ENCODE measurements around the gene PROX1. TPM values are rescaled to one million over a fixed set of nuclear protein-coding genes. Genes with fewer than 3 reads are reported as not detected.

PROX1 gene
- total RNA-seq, 1 donor from 2014 or later = 11.7 TPM

DNA sequence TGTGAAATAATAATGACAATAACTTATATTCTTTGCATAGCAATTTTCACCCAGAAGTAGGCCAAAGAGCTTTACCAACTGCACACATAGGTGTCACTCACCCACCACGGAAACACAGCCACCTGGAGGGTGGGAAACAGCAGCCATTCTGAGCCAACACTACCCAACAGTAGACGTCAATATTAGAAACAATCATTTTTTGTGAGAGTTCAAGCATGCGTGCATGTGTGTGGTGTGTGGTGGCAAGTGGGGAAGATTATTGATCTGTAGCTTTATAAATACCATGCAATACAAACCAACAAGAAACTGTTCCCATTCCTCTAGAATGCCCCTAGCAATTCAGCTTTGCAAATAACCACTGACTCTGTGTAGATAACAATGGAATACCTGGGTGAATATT lies 19.1 kb downstream of the PROX1 start:
- Histone ChIP-seq H3K27ac (no peak overlapping the region), H3K27me3 (ENCODE audit: low read depth) (no peaks in the 10 kb centered on the region), H3K36me3 (no peaks in the 10 kb centered on the region), H3K9me3 (no peaks in the 10 kb centered on the region), H3K4me1 (no peaks in the 10 kb centered on the region), H3K4me3 (no peak overlapping the region)
- TF ChIP-seq, protein P1, sequence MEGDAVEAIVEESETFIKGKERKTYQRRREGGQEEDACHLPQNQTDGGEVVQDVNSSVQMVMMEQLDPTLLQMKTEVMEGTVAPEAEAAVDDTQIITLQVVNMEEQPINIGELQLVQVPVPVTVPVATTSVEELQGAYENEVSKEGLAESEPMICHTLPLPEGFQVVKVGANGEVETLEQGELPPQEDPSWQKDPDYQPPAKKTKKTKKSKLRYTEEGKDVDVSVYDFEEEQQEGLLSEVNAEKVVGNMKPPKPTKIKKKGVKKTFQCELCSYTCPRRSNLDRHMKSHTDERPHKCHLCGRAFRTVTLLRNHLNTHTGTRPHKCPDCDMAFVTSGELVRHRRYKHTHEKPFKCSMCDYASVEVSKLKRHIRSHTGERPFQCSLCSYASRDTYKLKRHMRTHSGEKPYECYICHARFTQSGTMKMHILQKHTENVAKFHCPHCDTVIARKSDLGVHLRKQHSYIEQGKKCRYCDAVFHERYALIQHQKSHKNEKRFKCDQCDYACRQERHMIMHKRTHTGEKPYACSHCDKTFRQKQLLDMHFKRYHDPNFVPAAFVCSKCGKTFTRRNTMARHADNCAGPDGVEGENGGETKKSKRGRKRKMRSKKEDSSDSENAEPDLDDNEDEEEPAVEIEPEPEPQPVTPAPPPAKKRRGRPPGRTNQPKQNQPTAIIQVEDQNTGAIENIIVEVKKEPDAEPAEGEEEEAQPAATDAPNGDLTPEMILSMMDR (IDR thresholded peaks at IDR 0.05) = no peak
- DNase-seq (no peak), ATAC-seq (no peak)
- intact Hi-C loops (cut with DNase I) = no loop called here

DNA sequence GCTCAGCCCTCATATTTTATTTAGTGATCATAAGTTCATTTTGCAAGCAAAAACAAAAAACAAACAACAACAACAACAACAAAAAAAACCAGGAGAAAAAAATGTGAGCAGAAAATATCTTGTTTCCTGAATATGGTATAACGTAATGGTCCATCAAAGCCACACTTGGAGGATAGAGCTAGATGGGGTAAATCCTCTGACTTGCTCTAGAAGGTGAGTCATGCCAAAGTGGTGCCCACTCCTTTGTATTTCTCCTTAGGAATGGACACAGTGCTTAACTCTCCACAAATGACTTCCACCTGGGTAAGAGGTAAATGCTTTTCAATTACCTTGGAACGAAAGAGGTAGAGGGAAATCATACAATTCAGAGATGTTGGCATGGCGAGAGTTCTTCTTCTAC lies 20.6 kb downstream of the PROX1 start:
- TF ChIP-seq, protein P1 (IDR thresholded peaks at IDR 0.05) = no peak
- no peak overlapping the region for H3K27ac ChIP-seq
- H3K4me1 ChIP-seq = no peaks in the 10 kb centered on the region
- no peak overlapping the region for H3K4me3 ChIP-seq
- H3K36me3 ChIP-seq = no peaks in the 10 kb centered on the region
- ATAC-seq (no peak), DNase-seq (no peak)
- no peaks in the 10 kb centered on the region for H3K27me3 ChIP-seq (ENCODE audit: low read depth)
- no peaks in the 10 kb centered on the region for H3K9me3 ChIP-seq
- intact Hi-C loops (cut with DNase I) = no loop called here

DNA sequence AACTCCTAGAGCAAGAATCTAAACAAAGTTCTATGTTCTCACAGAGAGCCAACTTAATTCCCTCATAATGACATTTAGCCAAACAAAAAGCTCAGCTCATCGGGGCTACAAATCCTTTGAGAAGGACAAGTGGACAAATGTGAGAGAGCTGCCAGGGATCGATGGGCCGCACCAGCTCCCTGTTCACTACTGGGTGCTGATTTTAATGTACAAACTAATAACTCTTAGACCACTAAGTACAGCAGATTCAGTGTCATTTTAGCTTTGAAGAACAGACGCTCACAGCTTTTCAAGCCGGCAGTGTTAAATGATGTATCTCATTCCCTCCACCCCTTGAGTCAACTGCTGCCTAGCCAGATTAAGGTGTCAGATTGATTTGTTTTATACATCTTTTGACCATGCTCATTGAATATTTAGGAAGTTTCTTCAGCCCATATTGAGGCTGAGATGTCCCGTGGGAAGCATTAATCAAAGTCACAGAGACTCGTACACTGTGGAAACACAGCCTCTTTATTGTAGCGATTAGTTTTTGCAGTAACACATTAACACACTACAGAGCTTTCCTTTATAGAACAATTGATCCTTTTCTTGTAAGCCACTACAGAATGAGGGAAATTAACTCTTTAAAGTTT lies 21.1 kb downstream of the PROX1 start:
- intact Hi-C loops (cut with DNase I) = no loop called here
- ATAC-seq (no peak), DNase-seq (no peak)
- Histone ChIP-seq H3K4me3 (no peak overlapping the region), H3K9me3 (no peaks in the 10 kb centered on the region), H3K4me1 (no peaks in the 10 kb centered on the region), H3K27ac (no peak overlapping the region), H3K27me3 (ENCODE audit: low read depth) (no peaks in the 10 kb centered on the region), H3K36me3 (no peaks in the 10 kb centered on the region)
- TF ChIP-seq, protein P1 (IDR thresholded peaks at IDR 0.05) = no peak

DNA sequence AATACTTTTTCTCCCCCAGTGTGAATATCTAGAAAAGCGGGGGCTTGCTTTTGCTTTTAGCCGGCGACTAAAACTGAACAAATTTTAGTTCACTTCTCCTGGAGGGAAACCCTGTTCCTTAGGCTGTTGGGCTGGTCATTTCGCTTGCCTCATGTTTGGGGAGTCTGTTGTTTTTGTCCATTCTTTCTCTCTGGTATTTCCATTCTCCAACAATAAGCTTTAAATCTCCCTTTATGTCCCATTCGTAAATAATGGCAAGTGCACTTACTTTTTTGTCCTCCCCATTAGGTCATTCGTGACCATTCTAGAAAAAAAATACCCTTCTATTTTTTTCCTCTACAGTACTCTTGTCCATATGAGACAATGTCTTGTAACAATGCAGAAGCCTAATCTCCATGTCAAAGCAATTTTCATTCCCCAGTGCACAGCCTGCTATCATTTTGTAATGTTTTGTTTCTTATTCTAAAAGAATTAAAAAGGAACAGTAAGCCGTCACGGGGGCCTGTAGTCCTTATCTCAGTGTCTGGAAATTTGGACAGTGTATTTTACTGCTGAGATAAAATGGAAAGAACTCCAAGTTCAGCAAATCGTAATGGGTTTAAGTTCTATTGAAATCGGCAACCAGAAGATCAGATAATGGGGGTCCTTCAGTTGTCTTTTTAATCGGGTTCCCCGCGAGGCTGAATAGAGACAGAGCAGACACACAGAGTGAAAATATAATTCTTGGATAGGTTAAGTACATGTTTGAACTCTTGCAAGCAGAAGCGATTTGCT lies 21.8 kb downstream of the PROX1 start:
- TF ChIP-seq, protein P1 (IDR thresholded peaks at IDR 0.05) = no peak

DNA sequence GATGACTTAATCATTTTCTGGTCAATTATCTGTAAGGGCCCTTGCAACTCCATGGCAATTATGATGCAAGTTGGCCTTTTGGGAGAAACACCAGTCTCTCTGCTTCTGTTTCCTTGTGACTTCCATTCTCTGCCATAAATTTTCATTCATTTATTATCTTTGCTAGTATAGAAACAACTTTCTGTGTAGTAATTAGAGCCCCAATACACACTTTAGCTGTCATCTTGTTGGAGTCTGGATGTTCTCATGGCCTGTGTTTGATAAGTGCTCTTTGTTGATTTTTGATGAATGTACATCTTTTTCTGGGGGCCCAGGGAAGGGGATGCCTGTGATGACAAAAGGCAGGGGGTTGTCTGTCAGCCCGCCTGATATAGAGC lies 22.4 kb downstream of the PROX1 start:
- no peak for DNase-seq
- H3K36me3 ChIP-seq = no peaks in the 10 kb centered on the region

More for the DNA sequence above, 21.8 kb downstream of the PROX1 start:
- no peak overlapping the region for H3K4me3 ChIP-seq
- intact Hi-C loops (cut with DNase I) = no loop called here
- no peaks in the 10 kb centered on the region for H3K9me3 ChIP-seq
- no peak for ATAC-seq
- H3K27me3 ChIP-seq (ENCODE audit: low read depth) = no peaks in the 10 kb centered on the region
- no peak overlapping the region for H3K27ac ChIP-seq
- no peak for DNase-seq
- no peaks in the 10 kb centered on the region for H3K4me1 ChIP-seq
- H3K36me3 ChIP-seq = no peaks in the 10 kb centered on the region

More for the DNA sequence above, 22.4 kb downstream of the PROX1 start:
- intact Hi-C loops (cut with DNase I) = no loop called here
- Histone ChIP-seq H3K27ac (no peak overlapping the region), H3K9me3 (no peaks in the 10 kb centered on the region), H3K4me1 (no peaks in the 10 kb centered on the region), H3K27me3 (ENCODE audit: low read depth) (no peaks in the 10 kb centered on the region), H3K4me3 (no peak overlapping the region)
- no peak for ATAC-seq
- TF ChIP-seq, protein P1 (IDR thresholded peaks at IDR 0.05) = no peak
